Upper lobe of left lung (tissue), 6 donors: ENCODE measurements around the gene BCL7A. TPM values are rescaled to one million over a fixed set of nuclear protein-coding genes. Genes with fewer than 3 reads are reported as not detected.

Experiments
- ATAC-seq, 2 donors: fragments of 200-7000 bp; cut with Tn5 transposase; one replicate each; pipeline ENCODE4 v1.9.1; 2022; ENCODE audit warnings: mild to moderate bottlenecking in 2 of 2, moderate library complexity in 2 of 2; ENCODE audit not compliant: low FRiP score in 2 of 2
- DNase-seq, 2 donors: peaks; one replicate each; pipeline ENCODE4 v3.0.0-alpha.2; 2019 to 2020
- H3K27ac ChIP-seq, 4 donors: fragments of 200-600 bp; sonication (generic); one replicate each; pipeline ENCODE4 v1.5.1; 2016 to 2019
- H3K27me3 ChIP-seq, 4 donors: fragments of 200-600 bp; sonication (generic); one replicate each; pipeline ENCODE4 v1.5.1; 2017 to 2019
- H3K36me3 ChIP-seq, 4 donors: fragments of 200-600 bp; sonication (generic); one replicate each; pipeline ENCODE4 v1.5.1; 2016 to 2019
- H3K4me1 ChIP-seq, 4 donors: fragments of 200-600 bp; sonication (generic); one replicate each; pipeline ENCODE4 v1.5.1; 2018 to 2019
- H3K4me3 ChIP-seq, 4 donors: fragments of 200-600 bp; sonication (generic); one replicate each; pipeline ENCODE4 v1.5.1; 2017 to 2019; ENCODE audit warnings: mild to moderate bottlenecking in 2 of 4, moderate library complexity in 1 of 4
- H3K9me3 ChIP-seq, 4 donors: fragments of 200-600 bp; sonication (generic); one replicate each; pipeline ENCODE4 v1.5.1; 2018 to 2019
- EP300 ChIP-seq, 4 donors: sonication (generic); formaldehyde crosslinking; IDR thresholded peaks; one replicate each; pipeline ENCODE4 v1.5.1; 2017; ENCODE audit warnings: antibody characterized with exemption in 4 of 4, control low read depth in 2 of 4
- POLR2A ChIP-seq, 4 donors: fragments of 450-650 bp; IDR thresholded peaks; one replicate each; pipeline ENCODE4 v1.5.1; 2016 to 2017; ENCODE audit warnings: antibody characterized with exemption in 4 of 4, mild to moderate bottlenecking in 2 of 4
- POLR2AphosphoS5 ChIP-seq, 2 donors: sonication (generic); formaldehyde crosslinking; IDR thresholded peaks; one replicate each; pipeline ENCODE4 v1.5.1; 2017; ENCODE audit warnings: antibody characterized with exemption in 2 of 2
- WGBS, 2 donors: methylation state at CpG; one replicate each; pipeline ENCODE4 v1.1.5; 2017 to 2018; 5-methylcytosine and 5-hydroxymethylcytosine counted together
- total RNA-seq, 6 donors: library from RNA; depleted of rRNA in 4 of 6; stranded (reverse); fragments of >200 nt in 4 of 6; gene quantifications; one replicate each; pipeline versions ENCODE4 v1.1.0 to v1.2.1, GENCODE V29; 2016 to 2021
- TF ChIP-seq, protein P1 (sequence below), 6 experiments: fragments of 450-650 bp in 4 of 6; fragments of 200-600 bp in 2 of 6; sonication (generic) in 2 of 6; IDR thresholded peaks; one replicate each; pipeline ENCODE4 v1.5.1; 2016 to 2019; ENCODE audit warnings: antibody characterized with exemption in 6 of 6
- donor health status: DM: no; HTN: no; CAD: no; lungs with moderate emphysema.
- donor health status: DM: no; HTN: yes; CAD: no; lungs with severe emphysema.

The BCL7A gene
- total RNA-seq, 6 donors from 2014 or later: 4.9 to 14.6 (median 12.7) TPM

GRCh38 chr12:121990692-121991603 lies 30.7 kb upstream of the BCL7A start:
- Histone ChIP-seq H3K36me3 (no peaks in the 10 kb centered on the region), H3K4me1 (peaks cover 5 to 20% (median 13%) of the 10 kb centered on the region in 4 donors), H3K4me3 (no peak overlapping the region), H3K27ac (peak overlapping the region; percentile 40 to 77 (median 69)), H3K9me3 (no peaks in the 10 kb centered on the region), H3K27me3 (no peaks in the 10 kb centered on the region)
- no peak for TF ChIP-seq POLR2AphosphoS5 (IDR thresholded peaks at IDR 0.05)
- no peak for TF ChIP-seq POLR2A (IDR thresholded peaks at IDR 0.05)
- no peak for TF ChIP-seq EP300 (IDR thresholded peaks at IDR 0.05)
- TF ChIP-seq, protein P1, sequence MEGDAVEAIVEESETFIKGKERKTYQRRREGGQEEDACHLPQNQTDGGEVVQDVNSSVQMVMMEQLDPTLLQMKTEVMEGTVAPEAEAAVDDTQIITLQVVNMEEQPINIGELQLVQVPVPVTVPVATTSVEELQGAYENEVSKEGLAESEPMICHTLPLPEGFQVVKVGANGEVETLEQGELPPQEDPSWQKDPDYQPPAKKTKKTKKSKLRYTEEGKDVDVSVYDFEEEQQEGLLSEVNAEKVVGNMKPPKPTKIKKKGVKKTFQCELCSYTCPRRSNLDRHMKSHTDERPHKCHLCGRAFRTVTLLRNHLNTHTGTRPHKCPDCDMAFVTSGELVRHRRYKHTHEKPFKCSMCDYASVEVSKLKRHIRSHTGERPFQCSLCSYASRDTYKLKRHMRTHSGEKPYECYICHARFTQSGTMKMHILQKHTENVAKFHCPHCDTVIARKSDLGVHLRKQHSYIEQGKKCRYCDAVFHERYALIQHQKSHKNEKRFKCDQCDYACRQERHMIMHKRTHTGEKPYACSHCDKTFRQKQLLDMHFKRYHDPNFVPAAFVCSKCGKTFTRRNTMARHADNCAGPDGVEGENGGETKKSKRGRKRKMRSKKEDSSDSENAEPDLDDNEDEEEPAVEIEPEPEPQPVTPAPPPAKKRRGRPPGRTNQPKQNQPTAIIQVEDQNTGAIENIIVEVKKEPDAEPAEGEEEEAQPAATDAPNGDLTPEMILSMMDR (IDR thresholded peaks at IDR 0.05): no peak
- peak in 1 of 2 donors; percentile 63 for DNase-seq
- WGBS, 2 donors: 65 to 76% methylated on average over 9 to 10 of the region's 10 CpGs
- ATAC-seq: peak in 1 of 2 donors; percentile 70

DNA sequence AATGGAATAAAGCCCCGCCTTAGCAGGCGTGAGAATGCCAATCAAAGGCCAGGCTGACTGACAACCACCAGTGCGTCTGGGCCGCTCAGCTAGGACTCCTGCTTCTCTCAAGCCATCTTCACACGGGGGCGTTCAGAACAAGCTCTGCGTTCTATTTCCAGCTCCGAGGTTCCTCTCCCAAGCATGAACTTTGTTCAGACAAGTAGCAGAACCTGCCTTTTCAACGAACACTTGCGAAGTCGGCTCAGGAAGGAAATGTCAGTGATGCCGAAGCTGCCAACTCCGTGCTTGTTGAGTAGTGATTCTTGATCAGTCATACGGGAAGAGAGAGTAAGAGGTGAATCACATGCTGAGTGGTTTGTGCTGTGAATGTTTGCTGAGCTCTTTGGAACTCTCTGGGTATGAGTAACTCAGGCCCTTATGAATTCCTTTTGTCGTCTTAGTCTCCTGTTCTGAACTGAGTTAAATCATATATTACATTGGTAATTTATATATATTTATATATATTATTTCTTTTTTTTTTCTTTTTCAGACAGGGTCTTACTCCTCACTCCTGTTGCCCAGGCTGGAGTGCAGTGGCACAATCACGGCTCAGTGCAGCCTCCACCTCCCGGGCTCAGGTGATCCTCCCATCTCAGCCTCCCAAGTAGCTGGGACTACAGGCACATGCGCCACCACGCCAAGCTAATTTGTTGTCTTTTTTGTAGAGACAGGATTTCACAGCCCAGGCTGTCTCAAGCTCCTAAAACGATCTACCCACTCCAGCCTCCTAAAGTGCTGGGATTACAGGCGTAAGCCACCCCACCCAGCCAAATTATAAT lies 29.4 kb upstream of the BCL7A start:
- H3K27ac ChIP-seq: peak overlapping the region; percentile 53 to 77 (median 69)
- ATAC-seq (peak; percentile 70 to 93), DNase-seq (peak in 1 of 2 donors; percentile 87)
- no peaks in the 10 kb centered on the region for H3K36me3 ChIP-seq
- 35 to 54% methylated on average over 19 to 21 of the region's 21 CpGs for WGBS, 2 donors
- no peaks in the 10 kb centered on the region for H3K9me3 ChIP-seq
- no peak overlapping the region for H3K4me3 ChIP-seq
- no peaks in the 10 kb centered on the region for H3K27me3 ChIP-seq
- H3K4me1 ChIP-seq: peaks cover 5 to 20% (median 14%) of the 10 kb centered on the region in 4 donors
- TF ChIP-seq POLR2AphosphoS5 (IDR thresholded peaks at IDR 0.05): peak; percentile 53 to 64
- TF ChIP-seq, protein P1 (IDR thresholded peaks at IDR 0.05): no peak
- peak in 1 of 4 donors; percentile 20 for TF ChIP-seq POLR2A (IDR thresholded peaks at IDR 0.05)
- TF ChIP-seq EP300 (IDR thresholded peaks at IDR 0.05): peak in 2 of 4 donors; percentile 41 to 85

DNA sequence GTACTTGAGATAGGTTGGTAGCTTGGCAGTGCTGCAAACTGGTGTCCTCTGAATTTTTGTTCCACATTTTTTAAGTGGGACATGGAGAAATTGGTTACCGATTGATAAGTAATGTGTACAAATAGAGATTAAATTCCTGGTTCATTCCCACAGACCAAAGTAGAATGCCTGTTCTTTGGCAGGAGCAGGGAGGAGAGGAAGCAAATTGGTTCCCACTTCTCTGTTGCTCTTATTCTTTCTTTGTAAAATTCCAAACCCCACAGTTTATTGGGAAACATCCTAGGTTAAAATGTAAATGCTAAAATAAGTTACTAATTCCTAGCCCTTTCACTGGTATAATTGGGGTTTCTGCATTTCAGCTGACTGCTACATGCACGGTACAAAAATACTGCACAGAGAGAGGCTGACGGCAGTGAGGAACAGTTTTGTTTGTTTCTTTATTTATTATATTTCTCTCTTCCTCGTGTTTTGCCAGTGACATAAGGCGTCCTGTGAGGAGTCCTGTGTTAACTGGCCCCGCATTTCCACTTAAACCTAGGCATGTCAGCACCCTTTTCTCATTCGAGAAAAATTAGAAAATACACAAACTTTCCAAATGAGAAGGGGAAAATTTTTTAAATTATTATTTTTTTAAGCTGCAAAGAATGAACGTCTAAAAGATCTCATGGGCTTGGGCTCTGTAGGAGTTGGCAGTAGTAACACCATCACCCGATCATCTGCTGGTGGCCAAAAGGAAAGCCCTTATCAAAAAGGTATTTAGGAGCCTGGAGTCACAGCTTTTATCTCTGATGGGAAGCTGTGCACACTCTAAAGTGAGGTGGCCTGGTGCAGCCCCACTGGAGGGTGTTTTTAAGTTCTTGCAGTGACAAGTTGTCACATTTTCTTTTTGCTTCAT lies 25.4 kb upstream of the BCL7A start:
- Histone ChIP-seq H3K27ac (no peak overlapping the region), H3K9me3 (no peaks in the 10 kb centered on the region), H3K4me3 (no peak overlapping the region), H3K4me1 (peaks cover 5 to 17% (median 10%) of the 10 kb centered on the region in 4 donors), H3K36me3 (no peaks in the 10 kb centered on the region), H3K27me3 (no peaks in the 10 kb centered on the region)
- WGBS, 2 donors: 45 to 51% methylated on average over 9 of the region's 9 CpGs
- DNase-seq (no peak), ATAC-seq (peak in 1 of 2 donors; percentile 49)
- TF ChIP-seq EP300 (IDR thresholded peaks at IDR 0.05) (no peak), POLR2AphosphoS5 (IDR thresholded peaks at IDR 0.05) (no peak), POLR2A (IDR thresholded peaks at IDR 0.05) (no peak)
- TF ChIP-seq, protein P1 (IDR thresholded peaks at IDR 0.05): no peak

DNA sequence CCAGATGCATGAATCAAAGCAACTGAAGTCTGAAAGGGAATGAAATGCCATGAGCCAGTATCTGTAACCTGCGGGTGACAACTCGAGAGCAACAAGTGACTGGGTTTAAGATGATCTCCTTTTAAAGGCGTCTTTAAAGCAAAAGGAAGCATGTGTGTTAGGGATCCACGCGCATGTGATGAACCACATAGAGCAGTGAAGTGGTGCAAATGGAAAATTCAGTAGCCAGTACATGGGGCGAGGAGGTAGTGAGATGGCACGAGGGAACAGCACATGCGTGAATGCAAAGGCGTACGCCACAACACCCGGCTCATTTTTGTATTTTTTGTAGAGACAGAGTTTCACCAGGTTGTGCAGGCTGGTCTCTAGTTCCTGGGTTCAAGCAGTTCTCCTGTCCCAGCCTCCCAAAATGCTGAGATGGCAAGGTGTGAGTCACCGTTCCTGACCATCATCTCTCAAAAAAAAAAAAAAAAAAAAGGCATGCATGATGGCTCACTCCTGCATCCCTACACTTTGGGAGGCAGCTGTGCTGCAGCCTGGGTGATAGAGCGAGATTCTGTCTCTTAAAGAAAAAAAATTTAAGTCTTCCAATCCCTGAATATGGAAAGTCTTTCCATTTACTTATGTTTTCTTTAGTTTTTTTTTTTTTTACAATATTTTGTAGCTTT lies 24.6 kb upstream of the BCL7A start:
- DNase-seq: no peak
- no peaks in the 10 kb centered on the region for H3K27me3 ChIP-seq
- ATAC-seq: no peak
- H3K4me1 ChIP-seq: peaks cover 3 to 10% (median 8%) of the 10 kb centered on the region in 4 donors
- no peak overlapping the region for H3K4me3 ChIP-seq
- H3K9me3 ChIP-seq: no peaks in the 10 kb centered on the region
- 79 to 81% methylated on average over 13 of the region's 13 CpGs for WGBS, 2 donors
- no peak overlapping the region for H3K27ac ChIP-seq
- H3K36me3 ChIP-seq: no peaks in the 10 kb centered on the region
- TF ChIP-seq, protein P1 (IDR thresholded peaks at IDR 0.05): no peak
- TF ChIP-seq EP300 (IDR thresholded peaks at IDR 0.05): no peak
- TF ChIP-seq POLR2A (IDR thresholded peaks at IDR 0.05): no peak
